GM18517 (cell line): ENCODE measurements around the gene MYG1.
"Not testable (repeated sequence)": the region's sequence is repeated elsewhere in the genome, so short reads cannot be mapped to it uniquely, and the experiment has no call there.

Experiments
- ATAC-seq: cut with Tn5 transposase; IDR thresholded peaks from one replicate; pipeline ENCODE4 v1.9.1; 2021; ENCODE audit warnings: mild to moderate bottlenecking, moderate library complexity; ENCODE audit not compliant: unreplicated experiment

The MYG1 gene

DNA sequence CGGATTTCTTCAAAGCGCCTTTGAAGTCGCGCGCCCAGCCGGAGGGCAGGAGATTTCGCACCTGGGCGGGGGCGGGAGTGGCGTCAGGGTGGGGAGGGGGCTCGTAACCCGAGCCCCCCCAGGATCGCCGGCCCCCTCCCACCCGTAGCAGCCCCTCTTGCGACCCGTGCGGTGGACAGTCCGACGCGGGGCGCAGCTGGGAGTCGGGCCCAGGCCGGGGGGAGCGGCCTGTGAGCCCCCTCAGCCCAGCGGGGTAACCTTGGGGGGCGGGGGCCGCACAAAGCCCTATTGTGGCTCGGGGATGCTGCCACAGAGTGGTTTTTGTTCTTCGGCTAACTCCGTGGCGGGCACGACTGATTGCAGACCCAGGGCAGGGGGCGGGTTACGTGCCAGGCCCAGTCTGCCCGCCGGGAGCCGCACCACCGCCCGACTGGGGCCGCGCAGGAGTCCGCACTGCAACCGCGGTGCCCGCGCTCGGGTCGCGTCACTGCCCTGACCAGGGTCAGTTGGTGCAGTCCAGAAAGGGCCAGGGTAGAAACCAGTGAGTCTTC, 26.1 kb downstream of the MYG1 start:
- ATAC-seq = no peak

DNA sequence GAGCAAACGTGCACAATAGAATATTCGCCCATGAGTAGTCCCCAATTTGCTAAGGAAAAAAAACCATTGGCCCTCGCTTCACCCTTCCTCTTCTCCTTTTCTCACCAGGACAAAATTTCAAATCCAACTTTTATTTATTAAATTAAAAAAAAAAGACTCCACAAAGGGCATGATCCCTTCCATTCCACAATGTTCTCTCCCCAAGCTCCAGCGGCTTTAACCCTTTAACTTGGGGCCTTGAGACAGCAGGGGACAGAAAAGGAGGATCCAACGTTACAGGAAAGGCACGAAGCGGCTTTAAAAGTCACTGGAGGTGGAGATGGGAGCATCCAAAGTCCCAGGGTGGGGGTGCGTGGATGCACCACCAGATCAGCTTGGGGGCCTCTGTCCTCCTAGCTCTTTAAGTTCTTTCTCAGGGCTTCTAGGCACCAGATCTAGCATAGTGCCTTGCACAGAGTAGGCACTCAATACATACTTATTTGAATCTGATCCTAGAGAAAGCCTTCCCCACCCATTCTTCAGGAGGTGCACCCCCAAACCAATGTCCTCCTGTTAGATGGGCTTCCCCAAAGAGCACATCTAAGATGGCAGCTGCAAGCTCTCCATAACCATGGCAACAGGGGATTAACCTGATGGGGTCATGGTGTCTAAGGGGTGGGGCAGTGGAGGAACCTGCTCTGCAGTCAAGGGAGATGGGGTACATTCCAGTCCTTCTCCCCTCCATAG, 27.1 kb downstream of the MYG1 start:
- no peak for ATAC-seq

DNA sequence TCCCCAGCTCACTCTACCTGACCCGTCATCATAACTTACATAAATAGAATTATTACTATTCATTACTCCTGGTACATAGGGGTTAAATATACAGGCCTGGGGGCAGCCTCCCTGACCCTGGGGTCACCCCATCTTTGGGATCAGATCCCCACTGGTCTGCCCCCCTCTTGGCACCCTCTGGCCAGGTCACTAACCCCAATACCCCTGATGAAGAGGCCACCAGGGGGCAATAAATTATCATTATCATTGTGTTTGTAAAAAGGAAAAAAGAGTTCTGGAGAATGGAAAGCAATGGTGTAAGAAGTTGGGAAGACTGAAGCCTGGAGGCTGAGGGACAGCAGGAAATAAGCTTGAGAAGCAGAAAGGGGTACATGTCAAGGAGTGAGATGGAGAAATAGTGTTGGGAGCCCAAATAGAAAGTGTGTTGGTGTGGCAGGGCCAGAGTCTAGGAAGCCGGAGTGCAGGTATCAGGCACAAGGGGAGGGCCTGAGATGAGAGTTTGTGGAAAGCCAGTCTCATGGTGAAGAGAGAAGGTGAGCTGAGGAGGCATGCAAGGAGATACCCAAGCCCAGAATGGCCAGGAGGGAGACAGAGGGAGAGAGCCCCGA, 28.0 kb downstream of the MYG1 start:
- ATAC-seq = no peak

DNA sequence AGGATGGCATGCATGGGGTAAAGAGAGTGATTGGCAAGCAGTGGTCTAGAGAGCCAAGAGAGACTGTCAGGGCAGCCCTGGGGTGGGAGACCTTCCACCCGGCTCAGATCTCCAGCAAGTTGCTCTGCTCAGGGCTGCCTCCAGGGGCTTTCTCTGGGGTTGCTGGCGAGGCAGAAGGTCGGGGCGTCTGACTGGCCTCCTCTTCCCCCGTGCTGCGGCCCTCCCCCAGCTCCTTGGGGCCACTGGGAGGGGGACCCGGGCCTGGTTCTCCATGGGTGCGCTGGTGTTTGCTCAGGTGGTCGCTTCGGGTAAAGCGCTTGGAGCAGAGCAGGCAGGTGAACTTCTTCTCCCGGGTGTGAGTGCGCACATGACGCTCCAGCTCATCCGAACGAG, 28.5 kb downstream of the MYG1 start:
- no peak for ATAC-seq

DNA sequence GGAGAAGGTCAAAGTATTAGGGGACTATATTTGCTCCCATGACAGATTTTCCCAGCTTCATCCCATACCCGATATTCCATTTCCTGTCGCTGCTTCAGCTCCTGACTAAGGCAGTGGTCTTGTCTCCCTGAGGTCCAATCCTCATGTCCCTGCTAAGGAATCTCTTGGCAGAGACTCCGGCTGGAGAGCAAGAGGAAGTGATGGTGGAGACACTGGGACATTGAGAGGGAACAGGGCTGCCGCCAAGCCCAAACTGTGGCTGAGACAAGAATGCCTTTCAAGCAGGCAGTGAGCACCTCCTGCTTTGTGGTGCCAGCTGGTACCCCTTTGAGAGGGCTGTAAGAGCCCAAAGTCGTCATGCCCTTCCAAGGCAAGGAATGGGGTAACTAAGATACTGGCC, 31.2 kb downstream of the MYG1 start:
- ATAC-seq = no peak

DNA sequence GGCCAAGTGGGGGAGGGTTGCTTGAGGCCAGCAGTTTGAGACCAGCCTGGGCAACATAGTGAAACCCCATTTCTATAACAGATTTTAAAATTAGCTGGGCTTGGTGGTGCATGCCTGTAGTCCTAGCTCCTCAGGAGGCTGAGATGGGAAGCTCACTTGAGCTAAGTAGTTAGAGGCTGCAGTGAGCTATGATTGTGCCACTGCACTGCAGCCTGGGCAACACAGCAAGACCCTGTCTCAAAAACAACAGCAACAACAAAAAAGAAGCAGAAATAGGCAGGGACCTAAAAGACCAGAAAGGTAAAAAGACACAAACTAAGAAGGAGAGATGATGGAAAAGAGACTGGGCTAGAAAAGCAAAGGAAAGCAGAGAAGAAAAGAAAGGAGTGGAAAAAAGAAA, 32.8 kb downstream of the MYG1 start:
- ATAC-seq = not testable (repeated sequence)

DNA sequence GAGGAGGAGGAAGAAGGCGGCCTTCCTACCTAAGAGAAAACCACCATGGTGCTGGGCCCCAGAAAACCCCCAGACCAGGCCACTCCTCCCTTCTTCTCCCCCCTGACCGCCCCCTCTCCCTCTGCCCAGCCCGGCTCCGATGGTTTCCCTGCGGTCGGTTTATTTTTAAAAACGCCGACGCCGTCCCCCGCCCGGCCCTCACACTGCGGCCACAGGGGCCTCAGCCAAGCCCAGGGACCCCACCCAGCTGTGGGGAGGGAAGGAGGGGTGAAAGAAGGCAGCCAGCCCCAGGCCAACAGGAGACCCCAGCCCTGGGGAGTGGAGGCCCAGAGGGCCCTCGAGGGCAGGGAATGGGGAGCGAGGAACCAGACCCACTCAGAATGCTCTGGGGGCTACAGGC, 33.2 kb downstream of the MYG1 start:
- ATAC-seq = no peak

DNA sequence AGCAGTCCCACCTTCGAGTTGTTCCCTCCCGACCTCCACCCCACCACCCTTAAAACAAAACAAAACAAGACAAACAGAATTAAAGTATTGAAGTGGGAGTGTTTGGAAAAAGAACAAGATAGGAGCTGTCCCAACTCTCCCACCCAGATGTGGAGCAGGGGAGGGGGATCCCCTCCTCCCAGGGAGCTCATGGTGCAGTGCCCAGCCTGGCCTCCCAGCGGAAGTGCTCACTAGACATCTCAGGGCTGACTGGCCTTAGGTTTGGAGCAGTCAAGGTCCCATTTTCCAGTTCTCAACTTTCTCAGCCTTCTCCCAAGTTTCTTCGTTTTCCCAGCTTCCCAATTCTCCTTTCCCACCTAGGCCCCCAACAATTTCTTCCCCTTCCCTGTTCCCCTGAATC, 33.8 kb downstream of the MYG1 start:
- no peak for ATAC-seq

DNA sequence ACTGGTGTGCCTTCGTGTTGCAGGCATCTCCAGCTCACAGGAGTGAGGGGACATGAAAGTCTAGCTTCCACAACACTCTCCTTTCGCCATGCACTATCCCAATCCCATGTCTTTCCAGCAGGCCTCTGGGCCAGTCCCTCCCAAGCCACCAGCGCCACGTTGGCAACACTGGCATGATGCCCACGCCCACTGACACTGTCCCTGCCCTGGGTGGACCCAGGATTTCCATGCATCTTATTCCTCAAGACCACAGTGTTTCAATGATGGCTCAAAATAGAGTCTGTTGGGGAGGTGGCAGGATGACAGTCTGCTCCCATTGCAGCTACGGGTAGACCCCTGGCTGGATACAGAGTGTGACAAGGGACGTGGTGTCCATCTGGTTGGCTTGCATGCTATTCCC, 34.4 kb downstream of the MYG1 start:
- ATAC-seq = no peak

DNA sequence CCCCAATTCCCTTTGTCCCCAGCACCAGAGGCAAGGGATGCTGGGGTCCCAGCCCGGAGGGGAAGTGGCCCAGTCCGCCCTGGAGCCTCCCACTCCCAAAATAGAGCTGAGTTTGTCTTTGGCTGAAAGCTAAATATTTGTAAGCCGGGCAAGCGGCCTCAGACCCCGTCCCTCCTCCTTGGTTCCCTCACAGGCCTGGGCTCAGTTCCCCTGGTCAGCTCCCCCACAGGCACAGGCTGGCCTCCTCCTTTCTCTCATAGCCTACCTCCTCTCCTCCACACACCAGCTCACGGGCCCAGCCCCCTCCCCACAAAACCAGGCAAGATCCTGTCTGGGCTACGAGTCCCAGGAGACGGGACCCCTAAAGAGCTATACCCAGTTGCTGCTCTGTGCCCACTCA, 35.3 kb downstream of the MYG1 start:
- ATAC-seq = no peak

DNA sequence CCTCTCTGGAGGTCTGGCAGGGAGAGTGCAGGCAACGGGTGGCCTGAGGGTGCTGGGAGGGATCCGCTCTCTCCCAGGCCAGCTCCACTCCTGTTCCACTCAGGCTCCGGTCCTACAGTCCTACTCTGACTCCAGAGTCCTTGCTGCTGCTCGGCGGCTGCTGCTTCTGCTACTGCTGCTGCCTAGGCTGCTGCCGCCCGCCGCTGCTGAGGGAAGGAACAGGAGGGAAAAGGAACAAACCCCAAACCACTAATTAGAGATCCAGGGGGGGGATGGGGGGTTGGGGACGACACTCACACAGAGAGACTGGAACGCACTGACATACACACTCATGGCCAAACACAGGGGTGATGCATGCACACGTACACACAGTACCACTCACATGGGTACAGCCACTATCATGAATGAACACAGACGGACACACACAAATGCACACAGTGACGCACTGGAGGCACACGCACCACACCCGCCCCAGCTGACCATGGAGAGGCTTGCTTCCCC, 36.7 kb downstream of the MYG1 start, which contains the start of gene SP7:
SP7 (minus strand) TSS at position 174 of the 501 bp plus-strand sequence. CDS start 708 bp downstream, outside the sequence.
- no peak for ATAC-seq

DNA sequence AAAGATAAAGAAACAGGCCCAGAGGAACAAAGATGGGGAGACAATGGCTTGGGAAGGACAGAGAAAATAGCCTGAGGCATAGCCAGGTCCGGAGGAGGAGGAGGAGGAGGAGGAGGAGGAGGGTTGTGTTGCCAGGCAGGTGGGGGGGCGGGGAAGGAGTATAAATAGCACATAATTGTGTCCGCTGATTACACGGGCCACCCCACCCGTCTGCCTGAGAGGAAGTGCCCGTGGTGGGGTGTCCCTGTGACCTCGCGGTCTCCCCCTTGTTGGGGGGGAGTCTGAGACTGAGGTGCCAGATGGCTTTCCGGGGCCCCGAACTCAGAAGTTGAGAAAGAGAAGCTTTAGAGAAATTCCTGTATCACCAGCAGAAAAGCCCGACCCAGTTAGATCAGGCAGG, 38.5 kb downstream of the MYG1 start:
- no peak for ATAC-seq

DNA sequence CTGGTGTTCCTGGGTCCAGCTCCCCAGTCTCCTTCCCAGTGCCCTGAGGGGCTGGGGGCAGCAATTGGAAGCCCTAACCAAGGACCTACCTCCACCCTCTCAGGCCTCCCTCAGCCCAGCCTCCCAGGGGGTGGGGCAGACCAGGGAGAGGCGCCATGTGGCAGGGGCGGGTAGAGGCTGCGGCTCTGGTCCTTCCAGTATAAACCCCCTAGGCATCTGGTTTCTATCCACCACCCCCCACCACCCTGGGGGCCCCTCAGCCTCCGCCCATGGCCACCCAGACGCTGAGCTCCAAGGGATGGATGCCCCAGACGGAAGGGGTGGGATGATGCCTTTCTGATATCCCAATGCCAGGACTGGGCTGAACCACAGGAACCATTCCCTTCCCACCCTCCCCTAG, 39.4 kb downstream of the MYG1 start:
- ATAC-seq = no peak

DNA sequence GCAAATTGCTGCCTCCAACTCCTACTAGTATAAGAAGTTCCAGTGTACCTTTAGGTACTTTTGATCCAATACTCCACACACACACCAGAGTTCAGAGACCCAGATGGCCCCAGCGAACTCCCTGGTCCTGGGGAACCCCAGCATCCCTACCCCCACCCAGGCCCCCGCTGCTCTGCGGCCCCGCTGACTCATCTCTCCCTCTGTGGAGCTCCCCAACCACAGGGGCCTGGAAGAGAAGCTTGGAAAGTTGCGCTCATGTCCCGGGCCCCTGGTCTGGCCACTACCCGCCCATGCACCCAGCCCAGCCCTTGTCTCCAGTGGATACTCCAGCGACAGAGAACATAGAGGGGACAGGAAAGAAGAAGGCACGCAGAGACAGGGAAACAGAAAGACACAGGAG, 40.9 kb downstream of the MYG1 start:
- no peak for ATAC-seq

DNA sequence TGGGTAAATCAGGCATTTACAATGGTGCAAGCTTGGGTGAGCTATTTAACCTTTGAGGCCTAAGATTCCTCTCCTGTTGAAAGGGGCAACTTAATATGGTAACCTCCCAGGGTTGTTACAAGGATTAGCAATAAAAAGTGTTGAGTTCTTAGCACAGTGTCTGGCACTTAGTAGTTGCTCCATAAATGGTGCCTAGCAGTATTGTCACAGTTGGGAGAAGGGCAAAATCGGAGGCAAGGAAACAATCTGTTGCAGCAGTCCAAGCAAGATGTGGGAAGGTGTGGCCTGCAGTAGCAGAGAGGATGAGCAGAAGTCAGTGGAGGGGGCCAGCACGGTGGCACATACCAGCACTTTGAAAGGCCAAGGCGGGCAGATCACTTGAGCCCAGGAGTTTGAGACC, 44.0 kb downstream of the MYG1 start:
- ATAC-seq = no peak

DNA sequence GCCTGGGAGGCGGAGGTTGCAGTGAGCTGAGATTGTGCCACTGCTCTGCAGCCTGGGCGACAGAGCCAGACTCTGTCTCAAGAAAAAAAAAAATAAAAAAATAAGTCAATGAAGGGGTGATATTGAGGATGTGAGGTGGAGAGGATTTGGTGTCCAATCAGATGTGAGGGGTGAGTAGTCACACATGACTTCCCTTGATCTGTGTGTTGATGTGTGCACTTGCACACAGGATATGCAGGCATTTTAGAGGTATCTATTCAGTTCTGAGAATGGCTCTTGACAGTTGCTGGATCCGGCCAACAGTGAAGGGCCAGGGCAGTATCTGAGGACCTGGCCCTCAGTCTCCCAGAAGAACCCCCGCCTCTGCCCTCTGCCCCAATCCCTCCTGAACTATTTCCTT, 44.5 kb downstream of the MYG1 start:
- ATAC-seq = no peak

DNA sequence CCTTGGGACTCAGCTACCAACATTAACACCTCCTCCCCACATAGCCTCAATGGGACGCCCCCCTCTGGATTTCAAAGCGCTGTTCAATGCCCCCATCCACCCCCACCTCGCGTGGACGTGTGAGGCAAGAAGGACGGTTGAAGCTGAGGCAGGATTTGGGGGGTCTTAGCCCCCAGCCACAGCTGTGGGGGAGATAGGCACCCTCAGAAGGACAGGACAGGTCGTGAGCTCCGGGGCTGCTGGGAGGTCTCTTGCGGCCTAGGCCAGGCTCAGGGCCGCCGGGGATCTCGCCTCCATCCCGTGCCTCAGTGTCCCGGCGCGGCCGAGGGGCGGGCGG, 45.0 kb downstream of the MYG1 start:
- ATAC-seq = no peak

DNA sequence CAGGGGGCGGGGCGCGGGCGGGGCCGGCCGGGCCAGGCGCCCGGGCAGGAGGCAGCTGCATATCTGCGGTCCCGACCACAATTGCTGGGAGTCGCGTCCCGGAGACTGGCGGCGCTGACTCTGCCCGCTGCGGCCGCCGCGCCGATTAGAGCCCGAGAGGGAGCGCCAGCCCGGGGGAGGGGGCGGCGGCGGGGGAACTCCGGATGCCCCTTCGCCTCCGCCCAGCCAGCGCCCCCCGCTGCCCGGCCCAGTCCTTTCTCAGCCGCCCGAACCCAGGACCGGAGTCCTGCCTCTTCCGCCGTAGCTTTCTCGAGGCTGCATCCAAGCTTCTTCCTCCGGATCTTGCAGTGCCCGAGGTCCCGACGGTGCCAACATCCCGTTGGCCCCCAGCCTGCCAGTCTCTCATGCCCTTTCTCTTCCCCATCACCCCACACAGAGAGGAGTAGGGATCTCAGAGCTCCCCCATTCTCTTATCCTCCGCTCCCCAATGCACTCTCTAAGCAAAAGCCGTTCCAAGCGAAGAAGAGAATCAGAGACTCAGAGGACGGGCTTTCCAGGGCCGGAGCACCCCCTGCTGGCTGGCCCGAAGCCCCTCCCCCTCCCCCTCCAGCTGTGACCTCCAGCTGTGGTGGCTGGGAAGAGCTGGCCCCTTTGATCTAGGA, 45.5 kb downstream of the MYG1 start:
- no peak for ATAC-seq

DNA sequence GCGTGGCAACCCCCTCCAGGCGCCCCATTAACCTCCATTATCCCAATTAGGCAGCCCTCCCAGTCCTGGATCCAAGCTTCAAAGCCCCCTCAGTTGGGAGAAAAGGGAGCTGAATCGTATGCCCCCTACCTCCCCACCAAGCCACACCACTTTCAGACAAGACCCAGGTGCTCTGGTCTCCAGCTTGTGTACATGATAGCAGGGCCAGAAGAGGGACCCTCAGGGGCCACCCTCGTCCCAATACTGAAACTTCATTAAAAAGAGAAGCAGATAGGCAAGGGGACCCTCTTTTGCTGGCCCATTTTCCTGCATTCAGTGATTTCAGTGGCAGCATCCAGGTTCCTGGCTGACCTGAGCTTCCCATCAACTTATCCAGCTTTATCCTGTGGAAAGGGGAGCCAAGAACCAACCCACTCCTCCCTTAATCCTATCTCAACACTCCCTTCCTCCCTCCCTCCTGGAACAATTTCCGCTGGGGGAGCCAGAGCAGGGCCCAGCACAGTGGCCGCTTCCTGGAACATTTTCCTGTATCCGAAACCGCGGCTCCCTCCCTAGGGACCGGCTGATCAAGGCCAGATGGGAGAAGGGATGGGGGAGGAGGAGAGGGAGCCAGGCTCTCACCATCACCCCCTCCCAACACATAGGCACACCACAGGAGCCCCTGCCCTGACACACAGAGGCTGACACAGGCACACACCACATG, 46.1 kb downstream of the MYG1 start:
- no peak for ATAC-seq

DNA sequence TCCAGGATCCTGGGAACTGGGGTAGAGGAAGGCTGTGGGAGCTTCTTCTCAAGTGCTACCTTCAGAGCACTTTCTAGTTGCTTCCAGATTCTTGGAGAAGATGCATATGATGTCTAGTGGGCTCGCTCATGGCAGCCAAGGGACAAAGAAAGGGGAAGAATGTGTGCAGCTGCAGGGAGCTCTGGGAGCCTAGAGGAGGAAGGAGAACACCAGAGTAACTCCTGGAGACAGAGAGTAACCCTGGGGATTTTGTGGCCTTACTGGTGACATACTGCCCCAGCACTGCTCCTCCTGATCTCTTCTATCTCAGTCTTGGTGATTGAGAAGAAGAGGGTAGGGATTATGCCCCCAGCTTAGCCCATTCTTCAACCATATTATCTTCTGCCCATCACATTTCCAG, 47.0 kb downstream of the MYG1 start:
- ATAC-seq = no peak

DNA sequence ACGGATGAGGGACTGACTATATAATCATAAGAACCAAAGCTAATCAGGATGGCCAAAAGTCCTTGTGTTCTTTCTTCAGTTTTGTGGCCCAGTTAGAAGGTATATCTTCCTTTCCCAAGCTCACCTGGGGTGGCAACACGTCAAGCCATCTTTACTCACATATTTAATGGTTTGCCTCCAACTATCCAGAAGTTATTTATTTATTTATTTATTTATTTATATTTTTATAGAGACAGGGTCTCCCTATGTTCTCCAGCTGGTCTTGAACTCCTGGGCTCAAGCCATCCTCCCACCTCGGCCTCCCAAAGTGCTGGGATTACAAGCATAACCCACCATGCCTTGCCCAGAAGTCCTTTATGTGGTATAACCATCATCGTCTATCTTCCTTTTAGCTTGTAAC, 48.4 kb downstream of the MYG1 start:
- no peak for ATAC-seq
